Neutrophil (primary cell): ENCODE measurements around the gene PDE6B.
A peak's percentile ranks its signal among the peaks of the same experiment; 100 is the strongest.

Experiments used
- H3K27ac ChIP-seq: fragments of 200-600 bp; sonication (generic); 2 replicates; pipeline ENCODE4 v1.5.1; 2016; ENCODE audit warnings: mild to moderate bottlenecking, moderate library complexity
- H3K27me3 ChIP-seq: fragments of 200-600 bp; sonication (generic); 2 replicates; pipeline ENCODE4 v1.6.0; 2016; ENCODE audit warnings: mild to moderate bottlenecking
- H3K36me3 ChIP-seq: fragments of 200-600 bp; sonication (generic); 2 replicates; pipeline ENCODE4 v1.5.1; 2017
- H3K4me1 ChIP-seq, 2 experiments: fragments of 200-600 bp in 1 of 2; sonication (generic) in 1 of 2; 1 replicate in 1 of 2; 2 replicates in 1 of 2; pipeline versions ENCODE4 v1.5.1 to v1.6.1; 2013 to 2016; ENCODE audit warnings: low read depth in 1 of 2, low read length in 1 of 2, mild to moderate bottlenecking in 1 of 2, moderate library complexity in 1 of 2; ENCODE audit not compliant: control insufficient read depth in 1 of 2, insufficient read depth in 1 of 2
- H3K4me3 ChIP-seq, 2 experiments: fragments of 200-600 bp in 1 of 2; sonication (generic) in 1 of 2; 1 replicate in 1 of 2; 2 replicates in 1 of 2; pipeline ENCODE4 v1.5.1; 2013 to 2016; ENCODE audit warnings: low read depth in 1 of 2, low read length in 1 of 2, mild to moderate bottlenecking in 1 of 2, moderate library complexity in 1 of 2
- H3K9me3 ChIP-seq: fragments of 200-600 bp; sonication (generic); 2 replicates; pipeline ENCODE4 v1.5.1; 2016
- TF ChIP-seq, protein P1 (sequence below): fragments of 200-600 bp; sonication (generic); IDR thresholded peaks from 2 replicates; pipeline ENCODE4 v1.5.1; 2016; ENCODE audit warnings: antibody characterized with exemption

The PDE6B gene

GRCh38 chr4:679629-680028 is 54.3 kb downstream of the PDE6B start:
- Histone ChIP-seq H3K27ac (no peak overlapping the region), H3K27me3 (peaks cover 23% of the 10 kb centered on the region), H3K9me3 (no peaks in the 10 kb centered on the region), H3K4me3 (no peak overlapping the region), H3K36me3 (no peaks in the 10 kb centered on the region), H3K4me1 (peaks cover 20 to 45% of the 10 kb centered on the region in 2 experiments)
- TF ChIP-seq, protein P1, sequence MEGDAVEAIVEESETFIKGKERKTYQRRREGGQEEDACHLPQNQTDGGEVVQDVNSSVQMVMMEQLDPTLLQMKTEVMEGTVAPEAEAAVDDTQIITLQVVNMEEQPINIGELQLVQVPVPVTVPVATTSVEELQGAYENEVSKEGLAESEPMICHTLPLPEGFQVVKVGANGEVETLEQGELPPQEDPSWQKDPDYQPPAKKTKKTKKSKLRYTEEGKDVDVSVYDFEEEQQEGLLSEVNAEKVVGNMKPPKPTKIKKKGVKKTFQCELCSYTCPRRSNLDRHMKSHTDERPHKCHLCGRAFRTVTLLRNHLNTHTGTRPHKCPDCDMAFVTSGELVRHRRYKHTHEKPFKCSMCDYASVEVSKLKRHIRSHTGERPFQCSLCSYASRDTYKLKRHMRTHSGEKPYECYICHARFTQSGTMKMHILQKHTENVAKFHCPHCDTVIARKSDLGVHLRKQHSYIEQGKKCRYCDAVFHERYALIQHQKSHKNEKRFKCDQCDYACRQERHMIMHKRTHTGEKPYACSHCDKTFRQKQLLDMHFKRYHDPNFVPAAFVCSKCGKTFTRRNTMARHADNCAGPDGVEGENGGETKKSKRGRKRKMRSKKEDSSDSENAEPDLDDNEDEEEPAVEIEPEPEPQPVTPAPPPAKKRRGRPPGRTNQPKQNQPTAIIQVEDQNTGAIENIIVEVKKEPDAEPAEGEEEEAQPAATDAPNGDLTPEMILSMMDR = no peak

GRCh38 chr4:680091-680490 is 54.7 kb downstream of the PDE6B start:
- peaks cover 16 to 41% of the 10 kb centered on the region in 2 experiments for H3K4me1 ChIP-seq

DNA sequence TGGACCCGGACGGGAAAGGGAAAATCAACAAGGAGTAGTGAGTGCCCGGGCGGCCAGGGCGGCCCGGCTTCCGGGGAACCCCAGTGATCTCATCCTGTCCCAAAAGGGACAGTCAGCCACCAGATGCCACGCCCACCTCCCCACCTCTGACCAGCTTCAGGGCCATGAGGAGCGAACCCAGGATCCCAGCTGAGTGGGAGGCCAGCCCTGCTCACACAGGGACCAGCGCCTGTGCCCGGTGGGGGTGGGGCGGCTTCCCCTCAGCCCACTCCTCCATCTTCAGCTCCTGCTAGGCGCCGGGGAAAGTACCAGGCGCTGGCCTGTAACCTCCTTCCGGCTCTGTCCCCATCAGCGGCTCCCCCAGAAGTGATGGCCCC is 55.2 kb downstream of the PDE6B start:
- peaks cover 11 to 36% of the 10 kb centered on the region in 2 experiments for H3K4me1 ChIP-seq
- TF ChIP-seq, protein P1 = no peak
- no peaks in the 10 kb centered on the region for H3K36me3 ChIP-seq
- no peaks in the 10 kb centered on the region for H3K9me3 ChIP-seq
- no peak overlapping the region for H3K27ac ChIP-seq
- H3K4me3 ChIP-seq = peak overlapping the region; percentile 40 to 59
- peaks cover 23% of the 10 kb centered on the region for H3K27me3 ChIP-seq

More at GRCh38 chr4:680091-680490, 54.7 kb downstream of the PDE6B start:
- no peaks in the 10 kb centered on the region for H3K36me3 ChIP-seq
- H3K4me3 ChIP-seq = no peak overlapping the region
- peaks cover 23% of the 10 kb centered on the region for H3K27me3 ChIP-seq
- H3K27ac ChIP-seq = no peak overlapping the region
- no peaks in the 10 kb centered on the region for H3K9me3 ChIP-seq
- TF ChIP-seq, protein P1 = no peak

- TF ChIP-seq, protein P1 = no peak
- Histone ChIP-seq H3K27me3 (peaks cover 23% of the 10 kb centered on the region), H3K36me3 (no peaks in the 10 kb centered on the region), H3K27ac (no peak overlapping the region), H3K4me1 (peaks cover 11 to 35% of the 10 kb centered on the region in 2 experiments), H3K9me3 (no peaks in the 10 kb centered on the region), H3K4me3 (peak overlapping the region; percentile 40 to 59)
Observed at GRCh38 chr4:680928-681645, 55.7 kb downstream of the PDE6B start.

GRCh38 chr4:681736-682451 is 56.5 kb downstream of the PDE6B start:
- TF ChIP-seq, protein P1 = no peak
- H3K4me1 ChIP-seq = peaks cover 16 to 42% of the 10 kb centered on the region in 2 experiments
- H3K27ac ChIP-seq = no peak overlapping the region
- H3K27me3 ChIP-seq = peaks cover 23% of the 10 kb centered on the region
- H3K9me3 ChIP-seq = no peaks in the 10 kb centered on the region
- H3K4me3 ChIP-seq = no peak overlapping the region
- no peaks in the 10 kb centered on the region for H3K36me3 ChIP-seq
